HG02840 (cell line): ENCODE data around the gene SMURF1.

Experiments used
- ATAC-seq: cut with Tn5 transposase; IDR thresholded peaks from one replicate; pipeline ENCODE4 v1.9.1; 2021; ENCODE audit warnings: mild to moderate bottlenecking, moderate library complexity, moderate number of reproducible peaks; ENCODE audit not compliant: unreplicated experiment, low FRiP score

The SMURF1 gene

DNA sequence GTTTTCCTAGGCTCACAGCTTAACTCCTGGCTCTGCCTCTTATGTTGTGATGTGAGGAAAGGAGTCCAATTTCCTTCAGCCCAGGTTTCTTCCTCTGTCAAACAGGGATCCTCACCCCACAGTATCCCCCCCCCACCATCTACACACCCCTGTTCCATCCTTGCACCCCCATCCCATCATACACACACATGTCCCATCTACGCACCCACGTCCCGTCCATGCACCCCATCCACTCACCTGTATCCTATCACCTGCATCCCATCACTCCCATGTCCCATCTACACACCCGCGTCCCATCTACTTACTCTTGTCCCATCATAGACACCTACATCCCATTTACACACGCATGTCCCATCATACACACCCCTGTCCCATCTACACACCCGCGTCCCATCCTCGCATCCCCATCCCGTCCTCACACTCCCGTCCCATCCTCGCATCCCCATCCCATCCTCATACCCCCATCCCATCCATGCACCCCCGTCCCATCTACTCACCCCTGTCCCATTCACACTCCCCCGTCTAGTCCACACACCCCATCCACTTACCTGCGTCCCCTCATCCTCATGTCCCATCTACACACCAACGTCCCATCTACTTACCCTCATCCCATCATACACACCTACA lies 148.3 kb downstream of the SMURF1 start:
- no peak for ATAC-seq

DNA sequence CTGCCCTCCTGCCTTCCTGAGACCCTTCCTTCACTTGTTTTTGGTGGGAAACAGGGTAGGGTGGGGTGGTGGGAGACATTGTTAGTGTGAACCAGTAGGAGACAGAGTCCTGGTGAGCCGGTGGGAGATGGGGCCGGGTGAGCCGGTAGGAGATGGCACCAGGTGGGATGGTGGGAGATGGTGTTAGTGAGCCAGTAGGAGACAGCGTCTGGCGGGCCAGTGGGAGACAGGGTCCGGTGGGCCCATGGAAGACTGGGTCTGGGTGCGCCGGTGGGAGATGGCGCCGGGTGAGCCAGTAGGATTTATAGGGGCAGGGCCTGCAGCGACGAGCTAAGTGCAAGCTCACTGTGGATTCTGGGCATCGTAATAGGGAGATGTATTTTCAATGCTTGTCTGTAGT lies 148.8 kb downstream of the SMURF1 start:
- ATAC-seq = no peak

DNA sequence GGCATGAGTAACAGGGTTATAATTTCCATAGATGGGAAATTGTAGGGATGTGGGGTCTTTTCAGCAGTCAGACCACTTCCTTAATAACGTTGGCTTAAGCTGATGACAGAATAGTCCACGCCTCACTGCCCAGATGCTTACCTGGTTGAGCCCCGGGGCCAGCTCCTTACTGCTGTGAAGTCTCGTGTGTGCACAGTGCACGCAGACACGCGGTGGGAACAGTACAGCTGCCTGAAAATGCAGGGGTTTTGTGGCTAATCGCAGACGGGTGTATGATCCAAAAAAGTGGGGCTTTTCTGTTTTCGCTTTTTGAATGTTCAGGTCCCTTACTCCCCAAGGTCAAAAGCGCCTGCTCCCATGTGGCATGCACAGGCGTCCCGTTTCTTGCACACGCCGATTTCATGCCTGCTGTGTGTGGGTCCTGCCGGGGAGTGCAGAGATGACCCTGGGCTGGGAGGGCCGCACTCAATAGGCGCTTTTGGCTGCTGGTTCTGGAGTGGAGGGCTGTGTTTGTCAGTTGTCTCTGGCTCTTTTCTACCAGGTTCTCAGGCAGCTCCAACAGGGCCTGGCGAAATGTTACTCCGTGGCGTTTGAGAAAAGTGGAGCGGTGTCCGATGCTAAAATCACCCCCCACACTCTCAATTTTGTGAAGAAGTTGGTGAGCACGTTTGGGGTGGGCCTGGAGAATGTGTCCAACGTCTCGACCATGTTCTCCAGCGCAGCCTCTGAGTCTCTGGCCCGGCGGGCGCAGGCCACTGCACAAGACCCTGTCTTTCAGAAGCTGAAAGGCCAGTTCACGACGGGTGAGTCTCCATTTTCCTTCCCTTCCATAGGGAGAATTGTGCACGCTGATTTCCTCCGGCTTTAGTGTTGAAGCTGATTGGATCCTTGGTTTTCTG lies 149.6 kb downstream of the SMURF1 start:
- no peak for ATAC-seq

DNA sequence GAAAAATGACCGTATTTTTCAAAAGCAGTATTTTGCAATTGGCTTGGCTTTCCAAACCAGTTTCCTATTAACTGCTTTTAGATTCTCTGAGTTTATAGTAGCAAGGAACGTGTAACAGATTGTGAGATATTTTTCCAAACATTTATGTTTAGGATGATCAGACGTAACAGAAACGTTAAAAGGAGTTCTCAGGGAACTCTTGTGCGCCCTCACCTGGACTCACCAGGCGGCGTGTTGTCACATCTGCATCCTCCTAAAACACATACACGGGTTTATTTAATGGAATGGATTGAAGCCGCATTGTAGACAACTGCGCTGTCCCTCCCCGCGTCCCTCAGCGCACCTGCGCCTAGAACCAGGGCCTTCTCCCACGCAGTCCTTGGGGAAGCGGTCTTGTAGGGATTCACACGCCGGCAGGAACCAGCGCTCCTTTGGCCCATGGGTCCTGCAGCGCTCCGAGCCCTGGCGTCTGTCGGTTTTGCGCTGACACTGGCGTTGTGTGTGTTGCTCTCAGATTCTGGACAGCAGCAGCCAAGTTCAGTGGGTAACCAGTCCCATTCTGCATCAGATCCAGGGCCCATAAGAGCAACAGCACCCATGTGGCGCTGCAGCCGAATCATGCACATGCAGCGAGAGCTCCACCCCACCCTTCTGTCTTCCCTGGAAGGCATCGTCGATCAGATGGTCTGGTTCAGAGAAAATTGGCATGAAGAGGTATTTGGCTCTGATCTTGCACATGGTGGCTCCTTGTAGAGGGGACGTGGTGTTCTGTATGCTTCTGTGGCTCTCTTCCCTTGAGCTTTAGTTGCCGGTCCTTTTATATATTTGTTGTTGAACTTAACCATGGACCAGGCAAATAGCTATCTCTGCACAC lies 150.6 kb downstream of the SMURF1 start:
- no peak for ATAC-seq

DNA sequence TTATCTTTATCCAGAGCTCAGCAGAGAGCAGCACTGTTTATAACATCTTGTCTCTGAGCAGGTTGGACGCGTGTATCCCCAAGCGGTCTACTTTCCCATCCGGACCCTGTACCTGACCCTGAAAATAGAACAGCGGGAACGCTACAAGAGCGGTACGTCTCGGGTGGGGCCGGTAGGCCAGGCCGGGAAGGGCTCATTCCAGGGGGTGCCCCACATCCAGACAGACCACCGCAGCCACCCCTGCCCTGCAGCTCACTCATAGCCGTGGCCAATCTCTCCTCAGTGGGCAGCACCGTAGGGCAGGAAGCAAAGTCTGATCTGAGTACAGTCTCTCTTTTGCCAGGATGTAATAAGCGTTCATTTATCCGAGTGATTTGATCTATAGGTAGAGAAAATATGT lies 151.8 kb downstream of the SMURF1 start:
- ATAC-seq = no peak

DNA sequence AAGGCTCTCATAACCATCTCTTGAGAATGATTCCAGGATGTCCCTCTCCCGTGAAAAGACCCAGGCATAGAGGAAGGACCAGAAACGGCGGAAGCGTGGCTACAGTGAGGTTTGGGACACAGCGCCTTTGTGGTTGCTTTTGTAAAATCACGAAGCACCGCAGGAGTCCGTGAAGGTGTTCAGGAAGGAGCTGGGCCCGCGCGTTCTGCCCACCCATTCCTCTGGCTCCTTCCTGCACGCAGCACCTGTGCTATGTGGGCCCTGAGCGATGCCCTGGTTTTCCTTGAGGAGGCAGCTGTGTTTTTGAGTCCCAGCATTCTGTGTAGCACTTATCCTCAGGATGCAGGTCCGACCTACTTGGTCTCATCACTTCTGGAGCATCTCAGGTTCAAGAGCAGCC lies 152.8 kb downstream of the SMURF1 start:
- no peak for ATAC-seq

DNA sequence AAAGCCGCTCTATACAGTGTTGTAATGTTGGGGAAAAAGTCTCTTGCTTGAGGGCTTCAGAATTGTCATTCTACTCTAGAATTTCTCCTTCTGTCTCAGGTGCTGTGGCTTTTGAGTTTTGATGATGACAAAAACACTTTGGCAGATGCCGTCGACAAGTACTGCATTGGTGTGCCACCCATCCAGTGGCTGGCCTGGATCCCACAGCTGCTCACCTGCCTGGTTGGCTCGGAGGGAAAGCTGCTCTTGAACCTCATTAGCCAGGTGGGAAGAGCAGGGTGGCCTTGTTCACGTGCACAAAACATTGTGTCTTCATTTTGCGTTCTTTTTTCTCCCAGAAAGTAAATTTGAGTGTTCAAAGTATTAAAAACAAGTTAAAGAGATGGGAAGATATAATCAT lies 153.6 kb downstream of the SMURF1 start:
- ATAC-seq = no peak

DNA sequence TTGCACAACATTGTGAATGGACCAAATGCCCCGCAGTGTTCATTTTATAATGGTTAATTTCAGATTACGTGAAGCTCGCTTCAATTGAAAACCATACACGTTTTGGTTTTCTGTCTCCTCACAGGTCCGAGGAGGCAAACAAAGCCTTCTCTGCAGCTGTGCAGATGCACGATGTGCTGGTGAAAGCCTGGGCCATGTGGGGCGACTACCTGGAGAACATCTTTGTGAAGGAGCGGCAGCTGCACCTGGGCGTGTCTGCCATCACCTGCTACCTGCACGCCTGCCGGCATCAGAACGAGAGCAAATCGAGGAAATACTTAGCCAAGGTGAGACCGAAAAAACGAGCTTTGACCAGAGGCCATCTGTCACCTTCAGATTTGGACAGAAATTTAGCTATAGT lies 155.3 kb downstream of the SMURF1 start:
- no peak for ATAC-seq

DNA sequence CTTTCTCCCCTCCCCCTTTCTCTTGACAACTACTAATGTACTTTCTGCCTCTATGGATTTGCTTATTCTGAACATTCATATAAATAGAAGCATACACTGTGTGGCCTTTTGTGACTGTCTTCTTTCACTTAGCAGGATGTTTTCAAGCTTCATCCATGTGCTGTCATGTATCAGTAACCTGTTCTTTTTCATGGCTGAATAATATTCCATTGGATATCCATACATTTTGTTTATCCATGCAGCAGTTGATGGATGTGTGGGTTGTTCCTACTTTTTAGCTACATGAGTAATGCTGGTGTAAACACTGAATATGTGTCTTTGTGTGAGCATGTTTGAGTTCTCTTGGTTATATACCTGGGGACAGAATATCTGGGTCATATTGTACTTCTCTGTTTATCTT lies 158.0 kb downstream of the SMURF1 start:
- no peak for ATAC-seq

DNA sequence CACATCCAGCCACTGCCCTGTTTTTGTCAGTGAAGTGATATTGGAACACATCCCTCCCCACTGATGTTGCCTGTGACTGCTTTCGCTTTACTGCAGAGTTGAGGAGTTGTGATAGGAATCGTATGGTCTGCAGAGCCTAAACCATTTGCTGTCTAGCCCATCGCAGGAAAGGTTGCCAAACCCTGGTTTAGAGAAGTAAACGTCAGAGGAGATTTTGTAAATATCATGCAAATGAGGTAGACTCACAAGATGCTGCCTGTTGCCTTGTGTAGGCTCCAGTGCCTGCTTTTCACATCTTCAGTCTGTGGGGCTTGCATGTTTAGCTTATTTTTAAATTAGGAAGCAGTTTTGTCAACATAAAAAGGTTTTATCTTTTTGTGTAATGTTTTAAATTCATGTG lies 158.5 kb downstream of the SMURF1 start:
- no peak for ATAC-seq

DNA sequence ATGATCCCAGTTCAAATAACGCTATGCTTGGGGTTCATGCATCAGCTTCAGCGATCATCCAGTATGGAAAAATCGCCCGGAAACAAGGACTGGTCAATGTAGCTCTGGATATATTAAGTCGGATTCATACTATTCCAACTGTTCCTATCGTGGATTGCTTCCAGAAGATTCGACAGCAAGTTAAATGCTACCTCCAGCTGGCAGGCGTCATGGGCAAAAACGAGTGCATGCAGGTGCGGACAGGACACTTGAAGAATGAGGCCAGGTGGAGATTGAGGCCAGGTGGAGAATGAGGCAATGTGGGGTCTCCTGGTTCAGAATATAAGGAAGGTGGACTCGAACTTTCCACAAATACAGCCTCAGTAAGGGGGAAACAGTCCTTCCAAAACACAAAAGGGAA lies 159.8 kb downstream of the SMURF1 start:
- ATAC-seq = no peak

DNA sequence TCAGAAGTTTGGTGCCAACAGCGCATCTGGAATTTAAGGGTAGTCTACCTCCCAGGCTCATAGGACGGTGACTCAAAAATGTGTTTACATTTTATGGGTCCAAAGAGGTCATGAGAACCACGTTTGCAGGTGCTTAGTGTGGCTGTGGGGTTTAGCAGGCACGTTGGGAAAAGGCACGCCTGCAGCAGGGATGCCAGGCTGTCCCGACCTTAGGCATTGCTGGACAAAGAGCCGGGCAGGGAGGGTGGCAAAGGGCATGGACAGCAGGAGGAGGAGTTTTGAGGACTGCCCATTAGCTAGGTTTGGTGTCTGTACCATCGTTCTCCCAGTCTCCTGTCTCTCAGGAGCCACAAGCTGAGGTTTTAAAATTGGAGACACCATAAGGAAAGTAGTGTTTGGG lies 161.2 kb downstream of the SMURF1 start:
- no peak for ATAC-seq

DNA sequence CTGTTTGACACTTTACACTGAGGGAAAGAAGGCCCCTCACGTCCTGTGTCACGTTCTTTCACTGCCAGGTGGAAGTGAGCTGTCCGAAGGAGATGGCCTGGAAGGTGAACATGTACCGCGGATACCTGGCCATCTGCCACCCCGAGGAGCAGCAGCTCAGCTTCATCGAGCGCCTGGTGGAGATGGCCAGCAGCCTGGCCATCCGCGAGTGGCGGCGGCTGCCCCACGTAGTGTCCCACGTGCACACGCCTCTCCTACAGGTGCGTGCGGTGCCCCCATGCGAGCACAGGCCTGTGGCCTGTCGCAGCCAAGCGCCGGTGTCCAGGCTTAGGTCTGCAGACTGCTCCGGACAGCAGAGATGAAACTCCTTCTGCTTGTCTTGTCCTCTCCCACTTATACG lies 162.2 kb downstream of the SMURF1 start:
- no peak for ATAC-seq

DNA sequence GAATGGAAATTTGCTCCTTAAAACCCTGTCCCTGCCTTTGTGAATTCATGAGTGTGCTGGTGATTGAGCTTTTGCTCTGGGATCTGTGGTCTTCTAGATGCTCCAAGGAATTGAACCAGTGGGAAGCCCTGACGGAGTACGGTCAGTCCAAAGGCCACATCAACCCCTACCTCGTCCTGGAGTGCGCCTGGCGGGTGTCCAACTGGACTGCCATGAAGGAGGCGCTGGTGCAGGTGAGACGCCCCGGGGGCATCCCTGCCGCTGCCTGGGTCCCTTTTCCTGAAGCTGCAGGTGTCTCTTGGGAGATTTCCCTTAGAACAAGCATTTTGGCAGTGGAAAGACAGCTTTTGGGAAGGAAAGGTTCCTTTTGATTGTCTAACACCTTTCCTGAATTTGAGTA lies 165.2 kb downstream of the SMURF1 start:
- ATAC-seq = no peak
